ENCODE measurements around the gene GALNS. TPM values are rescaled to one million over a fixed set of nuclear protein-coding genes. Genes with fewer than 3 reads are reported as not detected.

GALNS gene
- total RNA-seq, 1 donor from 2014 or later, result 15.5 TPM

DNA sequence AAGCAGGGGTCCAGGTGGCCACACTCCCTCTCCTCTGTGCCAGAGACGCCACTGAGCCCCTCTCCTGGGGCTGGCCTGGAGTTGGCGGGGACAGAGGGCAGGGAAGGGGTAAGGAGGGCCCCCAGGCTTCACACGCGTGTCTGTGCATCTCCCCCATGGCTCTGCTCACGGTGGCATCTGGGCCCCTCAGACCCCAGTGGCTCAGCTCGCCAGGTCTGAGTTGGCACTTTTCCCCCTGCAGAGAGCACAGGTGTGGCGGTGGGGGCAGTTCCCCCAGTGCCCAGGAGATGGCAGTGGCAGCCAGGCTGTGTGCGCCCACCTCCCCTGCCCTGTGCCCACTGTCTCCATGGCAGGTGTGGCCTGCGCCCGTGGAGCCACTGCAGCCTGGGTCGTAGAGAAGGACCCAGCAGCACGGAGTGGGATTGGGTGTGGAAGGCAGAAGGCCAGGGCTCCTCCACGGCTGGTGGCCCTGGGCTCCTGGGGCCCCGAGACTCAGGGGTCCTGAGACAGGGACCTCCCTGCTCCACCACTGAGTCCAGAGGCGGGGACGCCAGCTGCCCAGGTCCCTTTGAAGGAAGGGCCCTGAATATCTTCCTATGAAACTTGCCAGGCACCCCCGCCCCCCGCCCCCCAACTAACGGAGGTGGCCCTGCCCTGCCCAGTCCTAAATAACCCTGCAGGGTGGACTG is 40.7 kb downstream of the GALNS start:
- Histone ChIP-seq H3K4me3 (no peak overlapping the region), H3K36me3 (peaks cover 2% of the 10 kb centered on the region), H3K9me3 (replicated peaks) (no peaks in the 10 kb centered on the region), H3K4me1 (peaks cover 24% of the 10 kb centered on the region), H3K27me3 (ENCODE audit: low read depth) (no peaks in the 10 kb centered on the region), H3K27ac (replicated peaks) (no peak overlapping the region)
- DNase-seq, result no peak
- TF ChIP-seq, protein P1, sequence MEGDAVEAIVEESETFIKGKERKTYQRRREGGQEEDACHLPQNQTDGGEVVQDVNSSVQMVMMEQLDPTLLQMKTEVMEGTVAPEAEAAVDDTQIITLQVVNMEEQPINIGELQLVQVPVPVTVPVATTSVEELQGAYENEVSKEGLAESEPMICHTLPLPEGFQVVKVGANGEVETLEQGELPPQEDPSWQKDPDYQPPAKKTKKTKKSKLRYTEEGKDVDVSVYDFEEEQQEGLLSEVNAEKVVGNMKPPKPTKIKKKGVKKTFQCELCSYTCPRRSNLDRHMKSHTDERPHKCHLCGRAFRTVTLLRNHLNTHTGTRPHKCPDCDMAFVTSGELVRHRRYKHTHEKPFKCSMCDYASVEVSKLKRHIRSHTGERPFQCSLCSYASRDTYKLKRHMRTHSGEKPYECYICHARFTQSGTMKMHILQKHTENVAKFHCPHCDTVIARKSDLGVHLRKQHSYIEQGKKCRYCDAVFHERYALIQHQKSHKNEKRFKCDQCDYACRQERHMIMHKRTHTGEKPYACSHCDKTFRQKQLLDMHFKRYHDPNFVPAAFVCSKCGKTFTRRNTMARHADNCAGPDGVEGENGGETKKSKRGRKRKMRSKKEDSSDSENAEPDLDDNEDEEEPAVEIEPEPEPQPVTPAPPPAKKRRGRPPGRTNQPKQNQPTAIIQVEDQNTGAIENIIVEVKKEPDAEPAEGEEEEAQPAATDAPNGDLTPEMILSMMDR (IDR thresholded peaks at IDR 0.05; ENCODE audit: borderline replicate concordance), result peak; percentile 76
- intact Hi-C loops (cut with micrococcal nuclease), result no loop called here

- no peaks in the 10 kb centered on the region for H3K27me3 ChIP-seq (ENCODE audit: low read depth)
- H3K4me3 ChIP-seq, result no peak overlapping the region
- intact Hi-C loops (cut with micrococcal nuclease), result no loop called here
- H3K4me1 ChIP-seq, result peaks cover 33% of the 10 kb centered on the region
- H3K27ac ChIP-seq (replicated peaks), result no peak overlapping the region
- no peaks in the 10 kb centered on the region for H3K36me3 ChIP-seq
- no peak for DNase-seq
- H3K9me3 ChIP-seq (replicated peaks), result no peaks in the 10 kb centered on the region
- TF ChIP-seq, protein P1 (IDR thresholded peaks at IDR 0.05; ENCODE audit: borderline replicate concordance), result no peak
Observed at GRCh38 chr16:88815227-88815626, 41.5 kb downstream of the GALNS start.

DNA sequence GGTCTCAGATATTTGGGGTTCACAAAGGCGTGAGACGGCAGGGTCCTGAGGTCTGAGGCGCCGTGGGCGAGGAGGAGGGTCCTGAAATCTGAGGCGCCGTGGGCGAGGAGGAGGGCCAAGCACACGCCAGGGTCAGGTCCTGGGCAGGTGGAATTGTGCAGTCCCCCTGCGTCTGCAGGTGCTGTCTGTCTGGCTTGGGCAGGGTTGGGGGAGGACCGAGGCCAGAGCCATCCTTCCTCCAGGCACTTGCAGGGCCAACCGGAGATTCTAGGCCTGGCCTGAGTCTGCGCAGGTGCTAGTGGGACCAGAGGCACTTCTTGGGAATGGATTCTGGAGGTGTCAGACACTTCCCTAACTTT is 42.6 kb downstream of the GALNS start:
- Histone ChIP-seq H3K4me1 (peaks cover 43% of the 10 kb centered on the region), H3K36me3 (peaks cover 7% of the 10 kb centered on the region), H3K4me3 (no peak overlapping the region), H3K27me3 (ENCODE audit: low read depth) (no peaks in the 10 kb centered on the region), H3K27ac (replicated peaks) (no peak overlapping the region), H3K9me3 (replicated peaks) (no peaks in the 10 kb centered on the region)
- TF ChIP-seq, protein P1 (IDR thresholded peaks at IDR 0.05; ENCODE audit: borderline replicate concordance), result no peak
- intact Hi-C loops (cut with micrococcal nuclease), result no loop called here
- no peak for DNase-seq

DNA sequence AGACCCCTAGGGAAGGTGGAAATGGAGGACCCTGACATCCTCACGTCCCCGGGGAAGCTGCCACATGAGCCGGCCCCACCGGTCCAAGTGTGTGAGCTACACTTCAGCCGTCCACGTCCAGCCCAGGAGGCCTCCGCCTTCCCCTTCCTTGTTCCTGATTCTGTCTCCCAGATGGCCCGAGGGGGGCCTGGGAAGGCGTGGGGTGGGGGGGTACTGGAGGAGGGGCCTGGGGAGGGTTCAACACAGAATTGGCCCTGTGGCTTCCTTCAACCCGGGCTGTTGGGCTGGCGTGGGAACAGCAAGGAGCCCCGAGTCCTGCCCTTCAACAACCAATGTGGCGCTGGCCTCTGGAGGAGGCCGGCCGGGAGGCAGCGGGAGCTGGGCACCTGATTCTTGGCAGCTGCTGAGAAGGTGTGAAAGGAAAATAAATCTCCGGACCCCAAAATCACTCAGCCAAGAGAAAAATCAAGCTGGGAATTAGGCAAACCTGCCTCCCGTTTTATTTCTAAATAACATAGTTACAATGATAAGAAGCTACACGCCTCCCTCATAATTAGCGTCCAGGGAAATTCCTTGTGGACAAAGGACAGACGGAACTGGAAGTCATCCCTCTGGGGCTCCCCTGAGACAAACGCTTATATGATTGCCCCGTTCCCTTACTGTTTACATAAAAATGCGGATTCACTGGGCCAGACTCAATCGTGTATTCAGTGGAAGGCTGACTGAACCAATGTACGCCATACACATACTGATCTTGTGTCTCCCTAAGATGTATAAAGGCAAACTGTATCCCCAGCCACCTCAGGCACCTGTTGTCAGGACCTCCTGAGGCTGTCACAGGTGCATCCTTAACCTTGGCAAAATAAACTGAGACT is 43.2 kb downstream of the GALNS start:
- no peak for DNase-seq
- Histone ChIP-seq H3K27me3 (ENCODE audit: low read depth) (no peaks in the 10 kb centered on the region), H3K4me1 (peaks cover 43% of the 10 kb centered on the region), H3K27ac (replicated peaks) (peak overlapping the region; percentile 97), H3K36me3 (peaks cover 11% of the 10 kb centered on the region), H3K4me3 (peak overlapping the region; percentile 90), H3K9me3 (replicated peaks) (no peaks in the 10 kb centered on the region)
- intact Hi-C loops (cut with micrococcal nuclease), result no loop called here
- TF ChIP-seq, protein P1 (IDR thresholded peaks at IDR 0.05; ENCODE audit: borderline replicate concordance), result no peak

DNA sequence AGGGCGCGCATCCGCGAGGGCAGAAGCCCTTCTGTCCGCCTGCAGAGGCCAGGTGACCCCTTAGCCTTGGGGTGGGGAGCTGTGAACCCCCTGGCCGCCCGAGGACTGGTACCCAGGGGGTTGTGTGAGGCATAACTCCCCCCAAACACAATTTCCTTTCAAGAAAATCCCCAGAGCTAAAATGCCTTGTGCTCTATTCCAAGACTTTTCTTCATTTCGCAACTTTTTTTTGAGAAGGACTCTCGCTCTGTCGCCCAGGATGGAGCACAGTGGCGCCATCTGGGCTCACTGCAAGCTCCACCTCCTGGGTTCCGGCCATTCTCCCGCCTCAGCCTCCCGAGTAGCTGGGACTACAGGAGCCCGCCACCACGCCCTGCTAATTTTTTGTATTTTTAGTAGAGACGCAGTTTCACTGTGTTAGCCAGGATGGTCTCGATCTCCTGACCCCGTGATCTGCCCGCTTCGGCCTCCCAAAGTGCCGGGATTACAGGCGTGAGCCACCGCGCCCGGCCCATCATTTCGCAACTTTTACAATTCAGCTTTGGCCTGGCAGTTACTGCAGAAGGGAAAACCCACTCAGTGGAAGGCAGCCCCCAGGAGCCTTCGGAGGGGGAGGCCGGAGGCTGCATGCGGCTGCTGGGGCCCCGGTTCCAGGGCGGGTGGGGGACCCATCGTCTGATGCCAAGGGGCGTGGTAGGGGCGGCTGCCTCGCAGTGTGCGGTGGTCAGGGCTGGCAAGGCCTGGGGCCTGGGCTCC is 44.1 kb downstream of the GALNS start:
- intact Hi-C loops (cut with micrococcal nuclease), result no loop called here
- Histone ChIP-seq H3K9me3 (replicated peaks) (no peaks in the 10 kb centered on the region), H3K27me3 (ENCODE audit: low read depth) (no peaks in the 10 kb centered on the region), H3K4me1 (peaks cover 43% of the 10 kb centered on the region), H3K4me3 (peak overlapping the region; percentile 90), H3K36me3 (peaks cover 11% of the 10 kb centered on the region), H3K27ac (replicated peaks) (peak overlapping the region; percentile 97)
- DNase-seq, result peak; percentile 62
- TF ChIP-seq, protein P1 (IDR thresholded peaks at IDR 0.05; ENCODE audit: borderline replicate concordance), result no peak

Measured in left ventricle myocardium inferior (tissue), 1 donor.